Endothelial cell of umbilical vein (primary cell): ENCODE results near the gene PLEKHB1. TPM values are rescaled to one million over a fixed set of nuclear protein-coding genes. Genes with fewer than 3 reads are reported as not detected.

Experiments used
- BruUV-seq: library from RNA; stranded (reverse); fragments of 400-500 nt; replicated peaks from 2 replicates; lab custom pipeline; 2021; lab: Mats Ljungman, UMichigan
- CTCF ChIA-PET: fragments of 300-600, 350-600 bp; sonication (Branson Sonifier 250); formaldehyde crosslinking; loops from one replicate; lab custom pipeline; 2021; ENCODE audit warnings: antibody characterized with exemption, inconsistent platforms; lab: Charles Lee
- POLR2A ChIA-PET: fragments of 300-600, 350-600 bp; sonication (Branson Sonifier 250); formaldehyde crosslinking; loops from one replicate; lab custom pipeline; 2021; ENCODE audit warnings: antibody characterized with exemption, inconsistent platforms; lab: Charles Lee
- DNase-seq: peaks from one replicate; pipeline ENCODE4 v3.0.0-alpha.2; 2011; ENCODE audit warnings: low read depth, low spot score
- FAIRE-seq: peaks from 2 replicates; lab custom pipeline; 2011; peaks lifted over from hg19 to GRCh38; lab: Jason Lieb, UNC
- H2AFZ ChIP-seq: 2 replicates; pipeline ENCODE4 v1.6.0; 2012; ENCODE audit warnings: low read depth, low read length, control low read depth, inconsistent platforms
- H3K27ac ChIP-seq: 2 replicates; pipeline ENCODE4 v1.5.1; 2011; ENCODE audit warnings: low read depth, mild to moderate bottlenecking, control low read depth, low read length, moderate library complexity; ENCODE audit not compliant: insufficient read depth
- H3K27me3 ChIP-seq, 2 experiments: 2 replicates each; pipeline versions ENCODE4 v1.6.0 to v1.6.1; 2011; ENCODE audit warnings: low read length in 2 of 2, mixed read lengths in 1 of 2; ENCODE audit not compliant: control insufficient read depth in 2 of 2, insufficient read depth in 2 of 2
- H3K36me3 ChIP-seq, 2 experiments: 2 replicates in 1 of 2; 3 replicates in 1 of 2; pipeline ENCODE4 v1.5.1; 2011; ENCODE audit warnings: low read length in 2 of 2, mild to moderate bottlenecking in 1 of 2, moderate library complexity in 1 of 2; ENCODE audit not compliant: control insufficient read depth in 2 of 2, insufficient read depth in 2 of 2; ENCODE audit errors: extremely low read depth in 1 of 2
- H3K4me1 ChIP-seq: 3 replicates; pipeline ENCODE4 v1.5.1; 2011; ENCODE audit warnings: mild to moderate bottlenecking, low read length; ENCODE audit not compliant: control insufficient read depth, insufficient read depth; ENCODE audit errors: extremely low read depth
- H3K4me2 ChIP-seq: 2 replicates; pipeline ENCODE4 v1.6.1; 2011; ENCODE audit warnings: low read length, control low read depth, mixed read lengths; ENCODE audit not compliant: insufficient read depth
- H3K4me3 ChIP-seq, 3 experiments: fragments of 200-600 bp in 1 of 3; sonication (generic), shearing (Covaris generic) in 1 of 3; replicated peaks in 1 of 3; 2 replicates each; pipeline ENCODE4 v1.5.1; 2011 to 2016; ENCODE audit warnings: control low read depth in 3 of 3, low read length in 3 of 3, mild to moderate bottlenecking in 2 of 3, inconsistent platforms in 1 of 3, low read depth in 1 of 3, moderate library complexity in 1 of 3; ENCODE audit not compliant: insufficient read depth in 1 of 3
- H3K79me2 ChIP-seq: 2 replicates; pipeline ENCODE4 v1.6.0; 2012; ENCODE audit warnings: low read length, inconsistent platforms; ENCODE audit not compliant: control insufficient read depth, insufficient read depth
- H3K9ac ChIP-seq: replicated peaks from 2 replicates; pipeline ENCODE3; 2011; ENCODE audit warnings: low read length, control low read depth; ENCODE audit not compliant: insufficient read depth; ENCODE audit errors: extremely low read depth
- H3K9me1 ChIP-seq: replicated peaks from 3 replicates; pipeline ENCODE4 v1.6.0; 2011; ENCODE audit warnings: mild to moderate bottlenecking, low read length; ENCODE audit not compliant: control insufficient read depth, insufficient read depth; ENCODE audit errors: extremely low read depth
- H3K9me3 ChIP-seq: replicated peaks from 2 replicates; pipeline ENCODE4 v1.5.1; 2012; ENCODE audit warnings: low read length, inconsistent platforms; ENCODE audit not compliant: control insufficient read depth, insufficient read depth
- H4K20me1 ChIP-seq: replicated peaks from 2 replicates; pipeline ENCODE3; 2011; ENCODE audit warnings: mild to moderate bottlenecking, low read length; ENCODE audit not compliant: control insufficient read depth, insufficient read depth; ENCODE audit errors: extremely low read depth
- CTCF ChIP-seq, 2 donors: IDR thresholded peaks; 1 replicate in 1 of 2; 2 replicates in 1 of 2; pipeline ENCODE4 v1.5.1; 2011; ENCODE audit warnings: low read length in 2 of 2, mild to moderate bottlenecking in 2 of 2, moderate library complexity in 2 of 2, control low read depth in 1 of 2, inconsistent platforms in 1 of 2, low read depth in 1 of 2; ENCODE audit not compliant: insufficient read depth in 1 of 2; ENCODE audit errors: extremely low read depth in 1 of 2
- EZH2 ChIP-seq: IDR thresholded peaks from 2 replicates; pipeline ENCODE4 v1.6.1; 2012; ENCODE audit warnings: borderline replicate concordance, low read depth, mild to moderate bottlenecking, moderate library complexity, low read length, inconsistent platforms; ENCODE audit not compliant: severe bottlenecking
- FOS ChIP-seq: IDR thresholded peaks from 2 replicates; pipeline ENCODE4 v1.6.1; 2011; ENCODE audit warnings: mild to moderate bottlenecking, low read length, moderate library complexity, borderline replicate concordance; ENCODE audit not compliant: insufficient read depth
- JUN ChIP-seq: IDR thresholded peaks from 2 replicates; pipeline ENCODE4 v1.6.1; 2011; ENCODE audit warnings: borderline replicate concordance, low read depth; ENCODE audit not compliant: insufficient read length, insufficient read depth
- dilution Hi-C: fragments of 300-500 bp; cut with MboI; formaldehyde crosslinking; loops from one replicate; pipeline ENCODE4 v1.15.0; 2019; ENCODE audit warnings: low sequenced_read_pairs; ENCODE audit not compliant: extremely low pct_ligation_motif_present
- intact Hi-C: fragments of 100-400 bp; cut with micrococcal nuclease; formaldehyde crosslinking; loops from one replicate; pipeline ENCODE4 v1.10.0; 2022
- polyA plus RNA-seq, 4 experiments: library from polyadenylated mRNA; depleted of rRNA in 3 of 4; stranded (reverse) in 3 of 4; unstranded in 1 of 4; fragments of >200 nt; gene quantifications; 2 replicates each; pipeline versions ENCODE4 v1.2.1 to v1.2.3, GENCODE V29; 2011 to 2012; ENCODE audit warnings: missing spikeins in 1 of 4
- total RNA-seq: library from RNA; stranded (reverse); gene quantifications from 2 replicates; pipeline ENCODE4 v1.2.3, GENCODE V29; 2021

PLEKHB1 gene
- total and polyA plus RNA-seq, 2 donors (not counting 3 experiments of a cell fraction or from before 2014, with no cell fraction given), result 0.75 to 0.99 TPM

- Histone ChIP-seq H3K9me3 (no peaks in the 10 kb centered on the region), H3K4me3 (no peak overlapping the region), H3K4me1 (no peaks in the 10 kb centered on the region), H4K20me1 (no peaks in the 10 kb centered on the region), H2AFZ (no peak overlapping the region), H3K27me3 (peaks cover 9 to 10% of the 10 kb centered on the region in 2 experiments), H3K4me2 (no peak overlapping the region), H3K9me1 (no peaks in the 10 kb centered on the region), H3K36me3 (no peaks in the 10 kb centered on the region), H3K27ac (no peak overlapping the region), H3K79me2 (no peaks in the 10 kb centered on the region), H3K9ac (no peak overlapping the region)
- TF ChIP-seq CTCF (IDR thresholded peaks at IDR 0.05; ENCODE audit: extremely low read depth in 1 of 2, insufficient read depth in 1 of 2, low read depth in 1 of 2, low read length in 2 of 2) (no peak), FOS (no peak), EZH2 (no peak), JUN (no peak)
- no peak for DNase-seq
- CTCF ChIA-PET, result interaction anchor here (0.7 to 7.6 kb wide), 8 partner anchors 13 to 144 kb away, joined by 3 to 243 read pairs (median 4); no protein-coding TSS in a partner anchor
- no TSS peak for BruUV-seq
- POLR2A ChIA-PET, result no interaction called here
- FAIRE-seq, result no peak
- intact Hi-C loops, result loop anchor here (2.0 to 10.0 kb wide), 2 partner anchors 145 to 219 kb away; no protein-coding TSS in a partner anchor
- dilution Hi-C loops, result no loop called here
These were observed 22.7 kb upstream of the PLEKHB1 start for GRCh38 chr11:73623686-73624085.
